ENCODE measurements around the gene KLF3.

Gene KLF3

GRCh38 chr4:38663090-38663800, 754 bp upstream of the KLF3 start:
- in situ Hi-C loops (cut with MboI; ENCODE audit: low pct_unique_long_range_greater_than_20kb, low sequenced_read_pairs, unreplicated experiment): no loop called here
- no peak for TF ChIP-seq CTCF (IDR thresholded peaks at IDR 0.05; ENCODE audit: extremely low read depth, insufficient read depth, missing control alignments)
- no peak for DNase-seq (ENCODE audit: low spot score)

GRCh38 chr4:38664706-38665401, 855 bp downstream of the KLF3 start:
- in situ Hi-C loops (cut with MboI; ENCODE audit: low pct_unique_long_range_greater_than_20kb, low sequenced_read_pairs, unreplicated experiment): no loop called here

GRCh38 chr4:38665551-38666411, 1.8 kb downstream of the KLF3 start:
- DNase-seq (ENCODE audit: low spot score): no peak
- TF ChIP-seq CTCF (IDR thresholded peaks at IDR 0.05; ENCODE audit: extremely low read depth, insufficient read depth, missing control alignments): no peak
- in situ Hi-C loops (cut with MboI; ENCODE audit: low pct_unique_long_range_greater_than_20kb, low sequenced_read_pairs, unreplicated experiment): no loop called here

More at GRCh38 chr4:38664706-38665401, 855 bp downstream of the KLF3 start:
- peak; percentile 51 for DNase-seq (ENCODE audit: low spot score)
- no peak for TF ChIP-seq CTCF (IDR thresholded peaks at IDR 0.05; ENCODE audit: extremely low read depth, insufficient read depth, missing control alignments)

GRCh38 chr4:38666766-38667084, 2.7 kb downstream of the KLF3 start:
- in situ Hi-C loops (cut with MboI; ENCODE audit: low pct_unique_long_range_greater_than_20kb, low sequenced_read_pairs, unreplicated experiment): no loop called here
- no peak for TF ChIP-seq CTCF (IDR thresholded peaks at IDR 0.05; ENCODE audit: extremely low read depth, insufficient read depth, missing control alignments)
- DNase-seq (ENCODE audit: low spot score): no peak

GRCh38 chr4:38667085-38667893, 3.3 kb downstream of the KLF3 start:
- TF ChIP-seq CTCF (IDR thresholded peaks at IDR 0.05; ENCODE audit: extremely low read depth, insufficient read depth, missing control alignments): no peak
- in situ Hi-C loops (cut with MboI; ENCODE audit: low pct_unique_long_range_greater_than_20kb, low sequenced_read_pairs, unreplicated experiment): no loop called here
- DNase-seq (ENCODE audit: low spot score): no peak

Measured in GM13977 (cell line).